Measurements from ENCODE around the gene PPP2R3B. TPM values are rescaled to one million over a fixed set of nuclear protein-coding genes. Genes with fewer than 3 reads are reported as not detected.

Gene PPP2R3B
- total and polyA plus RNA-seq, 2 of the 13 experiments (the other 11 are each of a cell fraction or from before 2014, with no cell fraction given), result 17.0 to 21.4 TPM

GRCh38 chrX:435536-436122 is 48.9 kb upstream of the PPP2R3B start:
- FAIRE-seq, result no peak
- H4K20me1 ChIP-seq (ENCODE audit: insufficient read depth, low read length), result no peaks in the 10 kb centered on the region
- POLR2A ChIA-PET, result no interaction called here
- no peaks in the 10 kb centered on the region for H3K4me1 ChIP-seq (ENCODE audit: insufficient read depth, low read length)
- no peaks in the 10 kb centered on the region for H3K9me3 ChIP-seq (ENCODE audit: low read length)
- no peak for DNase-seq (ENCODE audit: low spot score)
- ATAC-seq, result peak; percentile 67
- 12% methylated on average over 28 of the region's 29 CpGs for WGBS (ENCODE audit: low lambda C conversion rate)
- H3K79me2 ChIP-seq (ENCODE audit: insufficient read depth, low read length), result no peaks in the 10 kb centered on the region
- intact Hi-C loops (cut with micrococcal nuclease; ENCODE audit: unreplicated experiment) (no loop called here), in situ Hi-C loops (cut with HindIII; ENCODE audit: extremely low pct_ligation_motif_present, low pct_unique_long_range_greater_than_20kb) (no loop called here)
- H2AFZ ChIP-seq (ENCODE audit: low read length), result no peak overlapping the region
- H3K36me3 ChIP-seq (replicated peaks in 1 of 2; ENCODE audit: control insufficient read depth in 1 of 2, insufficient read depth in 2 of 2, low read length in 2 of 2), result no peaks in the 10 kb centered on the region
- H3K27me3 ChIP-seq (ENCODE audit: control insufficient read depth in 1 of 2, insufficient read depth in 2 of 2, low read length in 2 of 2), result peaks cover 5 to 8% of the 10 kb centered on the region in 2 experiments; a peak in 3 of 5 replicates
- no peak overlapping the region for H3K9ac ChIP-seq (ENCODE audit: insufficient read depth, low read depth, low read length)
- no peak overlapping the region for H3K4me3 ChIP-seq (replicated peaks in 1 of 3; ENCODE audit: insufficient read depth in 1 of 3, low read depth in 2 of 3, low read length in 3 of 3)
- no peak overlapping the region for H3K27ac ChIP-seq (ENCODE audit: extremely low read length, insufficient read depth, low read length)
- CTCF ChIA-PET (ENCODE audit: low intra/inter-chr PET ratio, low total read pairs), result no interaction called here
- BruUV-seq (replicated peaks), result no TSS peak
- TF ChIP-seq ZNF580 (CRISPR knock-in tag; IDR thresholded peaks at IDR 0.05; ENCODE audit: borderline replicate concordance, low read depth) (no peak), CEBPB (IDR thresholded peaks at IDR 0.05; ENCODE audit: borderline replicate concordance, low read depth, low read length) (peak; percentile 23; the same call in 1 of the 2 replicates)
- no peak overlapping the region for H3K4me2 ChIP-seq (ENCODE audit: low read depth, low read length)

GRCh38 chrX:434946-435345 is 48.2 kb upstream of the PPP2R3B start:
- in situ Hi-C loops (cut with HindIII; ENCODE audit: extremely low pct_ligation_motif_present, low pct_unique_long_range_greater_than_20kb), result no loop called here
- TF ChIP-seq FOXP4 (CRISPR knock-in tag; IDR thresholded peaks at IDR 0.05) (no peak), ZFP90 (CRISPR knock-in tag; IDR thresholded peaks at IDR 0.05; ENCODE audit: borderline replicate concordance) (no peak)
- no peak overlapping the region for H3K9ac ChIP-seq (ENCODE audit: insufficient read depth, low read depth, low read length)
- POLR2A ChIA-PET, result no interaction called here
- FAIRE-seq, result no peak
- no peaks in the 10 kb centered on the region for H3K9me3 ChIP-seq (ENCODE audit: low read length)
- H3K79me2 ChIP-seq (ENCODE audit: insufficient read depth, low read length), result no peaks in the 10 kb centered on the region
- ATAC-seq, result no peak
- no peaks in the 10 kb centered on the region for H3K36me3 ChIP-seq (replicated peaks in 1 of 2; ENCODE audit: control insufficient read depth in 1 of 2, insufficient read depth in 2 of 2, low read length in 2 of 2)
- no peak overlapping the region for H3K4me2 ChIP-seq (ENCODE audit: low read depth, low read length)
- H3K4me3 ChIP-seq (replicated peaks in 1 of 3; ENCODE audit: insufficient read depth in 1 of 3, low read depth in 2 of 3, low read length in 3 of 3), result no peak overlapping the region
- H4K20me1 ChIP-seq (ENCODE audit: insufficient read depth, low read length), result no peaks in the 10 kb centered on the region
- peaks cover 5 to 12% of the 10 kb centered on the region in 2 experiments; a peak in 4 of 5 replicates for H3K27me3 ChIP-seq (ENCODE audit: control insufficient read depth in 1 of 2, insufficient read depth in 2 of 2, low read length in 2 of 2)
- H2AFZ ChIP-seq (ENCODE audit: low read length), result no peak overlapping the region
- 53% methylated on average over 17 of the region's 17 CpGs for WGBS (ENCODE audit: low lambda C conversion rate)
- H3K4me1 ChIP-seq (ENCODE audit: insufficient read depth, low read length), result no peaks in the 10 kb centered on the region
- intact Hi-C loops (cut with micrococcal nuclease; ENCODE audit: unreplicated experiment), result no loop called here
- no peak overlapping the region for H3K27ac ChIP-seq (ENCODE audit: extremely low read length, insufficient read depth, low read length)
- no peak for DNase-seq (ENCODE audit: low spot score)
- CTCF ChIA-PET (ENCODE audit: low intra/inter-chr PET ratio, low total read pairs), result no interaction called here
- BruUV-seq (replicated peaks), result no TSS peak

Measured in HepG2 (cell line).